Epithelial cell of esophagus (primary cell): ENCODE data around the gene TARBP1.
"Not testable (repeated sequence)": the region's sequence is repeated elsewhere in the genome, so short reads cannot be mapped to it uniquely, and the experiment has no call there.

Experiments
- DNase-seq: peaks from one replicate; pipeline ENCODE4 v3.0.0; 2010; ENCODE audit warnings: low read depth
- H3K4me3 ChIP-seq: 2 replicates; pipeline ENCODE4 v1.5.1; 2011; ENCODE audit warnings: mild to moderate bottlenecking, low read length, control low read depth
- CTCF ChIP-seq: IDR thresholded peaks from 2 replicates; pipeline ENCODE4 v1.5.1; 2011; ENCODE audit warnings: low read depth, mild to moderate bottlenecking, low read length, control low read depth, inconsistent platforms; ENCODE audit not compliant: insufficient read depth; ENCODE audit errors: missing control alignments

TARBP1 gene

GRCh38 chr1:234402939-234403338 lies 76.0 kb downstream of the TARBP1 start:
- no peak for TF ChIP-seq CTCF
- H3K4me3 ChIP-seq: no peak overlapping the region
- no peak for DNase-seq

- DNase-seq: no peak
- no peak overlapping the region for H3K4me3 ChIP-seq
Observed at GRCh38 chr1:234401658-234402057, 77.3 kb downstream of the TARBP1 start.

GRCh38 chr1:234400773-234401172 lies 78.2 kb downstream of the TARBP1 start:
- TF ChIP-seq CTCF: no peak
- no peak overlapping the region for H3K4me3 ChIP-seq
- DNase-seq: no peak

More at GRCh38 chr1:234401658-234402057, 77.3 kb downstream of the TARBP1 start:
- no peak for TF ChIP-seq CTCF

GRCh38 chr1:234399515-234399914 lies 79.5 kb downstream of the TARBP1 start:
- DNase-seq, H3K4me3 ChIP-seq: not testable (repeated sequence)

GRCh38 chr1:234398849-234399381 lies 80.1 kb downstream of the TARBP1 start:
- DNase-seq: peak; percentile 43
- no peak overlapping the region for H3K4me3 ChIP-seq
- no peak for TF ChIP-seq CTCF

GRCh38 chr1:234397732-234398131 lies 81.2 kb downstream of the TARBP1 start:
- DNase-seq: no peak
- no peak for TF ChIP-seq CTCF
- no peak overlapping the region for H3K4me3 ChIP-seq

GRCh38 chr1:234396871-234397270 lies 82.1 kb downstream of the TARBP1 start:
- no peak for TF ChIP-seq CTCF
- DNase-seq: no peak
- no peak overlapping the region for H3K4me3 ChIP-seq
